Vagina (tissue), 2 donors: Measurements from ENCODE around the gene RAB20. TPM values are rescaled to one million over a fixed set of nuclear protein-coding genes. Genes with fewer than 3 reads are reported as not detected.
A peak's percentile ranks its signal among the peaks of the same experiment; 100 is the strongest.
"Not testable (repeated sequence)": the region's sequence is repeated elsewhere in the genome, so short reads cannot be mapped to it uniquely, and the experiment has no call there.

Experiments
- DNase-seq, 2 donors: peaks; one replicate each; pipeline ENCODE4 v3.0.0-alpha.2; 2017; ENCODE audit errors: extremely low spot score in 2 of 2
- H3K27ac ChIP-seq: fragments of 200-600 bp; sonication (generic); one replicate; pipeline ENCODE4 v1.5.1; 2019
- H3K27me3 ChIP-seq: fragments of 200-600 bp; sonication (generic); one replicate; pipeline ENCODE4 v1.5.1; 2019
- H3K36me3 ChIP-seq, 2 donors: fragments of 200-600 bp; sonication (generic); one replicate each; pipeline ENCODE4 v1.5.1; 2017 to 2019
- H3K4me1 ChIP-seq: fragments of 200-600 bp; sonication (generic); one replicate; pipeline ENCODE4 v1.5.1; 2019
- H3K4me3 ChIP-seq, 2 donors: fragments of 200-600 bp; sonication (generic); 1 replicate in 1 of 2; 2 replicates in 1 of 2; pipeline ENCODE4 v1.5.1; 2016 to 2019
- H3K9me3 ChIP-seq: fragments of 200-600 bp; sonication (generic); one replicate; pipeline ENCODE4 v1.5.1; 2019
- POLR2A ChIP-seq, 2 donors: fragments of 450-650 bp; IDR thresholded peaks; one replicate each; pipeline ENCODE4 v1.6.1; 2017; ENCODE audit warnings: antibody characterized with exemption in 2 of 2, mild to moderate bottlenecking in 2 of 2, moderate library complexity in 2 of 2
- POLR2AphosphoS5 ChIP-seq, 2 donors: sonication (generic); formaldehyde crosslinking; IDR thresholded peaks; one replicate each; pipeline ENCODE4 v1.9.0; 2017; ENCODE audit warnings: antibody characterized with exemption in 2 of 2, mild to moderate bottlenecking in 2 of 2, low read depth in 1 of 2; ENCODE audit not compliant: insufficient read depth in 1 of 2
- intact Hi-C: fragments of 100-400 bp; cut with DNase I; formaldehyde crosslinking; loops from one replicate; pipeline ENCODE4 v1.15.1; 2023
- total RNA-seq: library from RNA; depleted of rRNA; stranded (reverse); fragments of >200 nt; gene quantifications from one replicate; pipeline ENCODE4 v1.2.3, GENCODE V29; 2016
- TF ChIP-seq, protein P1 (sequence below), 3 experiments: fragments of 450-650 bp in 2 of 3; fragments of 200-600 bp in 1 of 3; sonication (generic) in 1 of 3; IDR thresholded peaks; one replicate each; pipeline ENCODE4 v1.5.1; 2017 to 2019; ENCODE audit warnings: antibody characterized with exemption in 3 of 3, mild to moderate bottlenecking in 2 of 3, moderate library complexity in 2 of 3

The RAB20 gene, protein sequence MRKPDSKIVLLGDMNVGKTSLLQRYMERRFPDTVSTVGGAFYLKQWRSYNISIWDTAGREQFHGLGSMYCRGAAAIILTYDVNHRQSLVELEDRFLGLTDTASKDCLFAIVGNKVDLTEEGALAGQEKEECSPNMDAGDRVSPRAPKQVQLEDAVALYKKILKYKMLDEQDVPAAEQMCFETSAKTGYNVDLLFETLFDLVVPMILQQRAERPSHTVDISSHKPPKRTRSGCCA
- total RNA-seq: 15.2 TPM

DNA sequence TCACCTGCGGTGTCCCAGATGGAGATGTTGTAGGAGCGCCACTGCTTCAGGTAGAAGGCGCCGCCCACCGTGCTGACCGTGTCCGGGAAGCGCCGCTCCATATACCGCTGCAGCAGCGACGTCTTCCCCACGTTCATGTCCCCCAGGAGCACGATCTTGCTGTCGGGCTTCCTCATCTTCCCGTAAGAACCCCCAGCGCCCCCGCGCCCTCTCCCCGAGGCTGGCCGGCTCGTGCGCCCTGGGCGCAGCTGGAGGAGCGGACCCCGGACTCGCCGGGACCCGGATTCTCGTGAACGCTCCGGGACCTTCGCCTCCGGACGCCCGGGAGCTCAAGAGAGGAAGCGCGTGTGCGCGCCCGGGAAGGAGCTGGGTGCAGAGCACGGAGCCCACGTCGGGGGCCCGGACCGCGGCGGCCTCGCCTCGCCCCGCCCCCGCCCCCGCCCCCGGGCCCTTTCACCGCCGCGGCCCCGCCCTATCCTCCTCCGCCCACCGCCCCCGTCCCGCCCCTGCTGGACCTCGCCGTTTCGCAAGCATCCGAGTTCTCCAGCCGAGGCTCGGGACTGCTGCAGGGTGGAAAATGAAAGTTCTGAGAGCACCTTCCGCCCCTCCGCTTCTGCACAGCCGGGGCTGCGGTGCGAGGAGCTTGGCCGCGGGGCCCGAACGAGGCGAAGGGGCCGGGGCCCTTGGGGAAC lies at the start of gene RAB20:
Gene RAB20 (minus strand): TSS at position 379 of the 692 bp plus-strand sequence. CDS start 203 bp downstream, at position 176.
- Histone ChIP-seq H3K27me3 (no peaks in the 10 kb centered on the region), H3K4me3 (peak within 1 kb of the TSS; percentile 76 to 97), H3K4me1 (peaks cover 31% of the 10 kb centered on the region), H3K36me3 (no peaks in the 10 kb centered on the region), H3K9me3 (no peaks in the 10 kb centered on the region), H3K27ac (peak within 1 kb of the TSS; percentile 90)
- TF ChIP-seq, protein P1, sequence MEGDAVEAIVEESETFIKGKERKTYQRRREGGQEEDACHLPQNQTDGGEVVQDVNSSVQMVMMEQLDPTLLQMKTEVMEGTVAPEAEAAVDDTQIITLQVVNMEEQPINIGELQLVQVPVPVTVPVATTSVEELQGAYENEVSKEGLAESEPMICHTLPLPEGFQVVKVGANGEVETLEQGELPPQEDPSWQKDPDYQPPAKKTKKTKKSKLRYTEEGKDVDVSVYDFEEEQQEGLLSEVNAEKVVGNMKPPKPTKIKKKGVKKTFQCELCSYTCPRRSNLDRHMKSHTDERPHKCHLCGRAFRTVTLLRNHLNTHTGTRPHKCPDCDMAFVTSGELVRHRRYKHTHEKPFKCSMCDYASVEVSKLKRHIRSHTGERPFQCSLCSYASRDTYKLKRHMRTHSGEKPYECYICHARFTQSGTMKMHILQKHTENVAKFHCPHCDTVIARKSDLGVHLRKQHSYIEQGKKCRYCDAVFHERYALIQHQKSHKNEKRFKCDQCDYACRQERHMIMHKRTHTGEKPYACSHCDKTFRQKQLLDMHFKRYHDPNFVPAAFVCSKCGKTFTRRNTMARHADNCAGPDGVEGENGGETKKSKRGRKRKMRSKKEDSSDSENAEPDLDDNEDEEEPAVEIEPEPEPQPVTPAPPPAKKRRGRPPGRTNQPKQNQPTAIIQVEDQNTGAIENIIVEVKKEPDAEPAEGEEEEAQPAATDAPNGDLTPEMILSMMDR (IDR thresholded peaks at IDR 0.05): no peak
- TF ChIP-seq POLR2A (IDR thresholded peaks at IDR 0.05) (peak in 1 of 2 donors; percentile 55), POLR2AphosphoS5 (IDR thresholded peaks at IDR 0.05; ENCODE audit: insufficient read depth in 1 of 2, low read depth in 1 of 2) (peak in 1 of 2 donors; percentile 86)
- no peak for DNase-seq
- intact Hi-C loops: no loop called here

DNA sequence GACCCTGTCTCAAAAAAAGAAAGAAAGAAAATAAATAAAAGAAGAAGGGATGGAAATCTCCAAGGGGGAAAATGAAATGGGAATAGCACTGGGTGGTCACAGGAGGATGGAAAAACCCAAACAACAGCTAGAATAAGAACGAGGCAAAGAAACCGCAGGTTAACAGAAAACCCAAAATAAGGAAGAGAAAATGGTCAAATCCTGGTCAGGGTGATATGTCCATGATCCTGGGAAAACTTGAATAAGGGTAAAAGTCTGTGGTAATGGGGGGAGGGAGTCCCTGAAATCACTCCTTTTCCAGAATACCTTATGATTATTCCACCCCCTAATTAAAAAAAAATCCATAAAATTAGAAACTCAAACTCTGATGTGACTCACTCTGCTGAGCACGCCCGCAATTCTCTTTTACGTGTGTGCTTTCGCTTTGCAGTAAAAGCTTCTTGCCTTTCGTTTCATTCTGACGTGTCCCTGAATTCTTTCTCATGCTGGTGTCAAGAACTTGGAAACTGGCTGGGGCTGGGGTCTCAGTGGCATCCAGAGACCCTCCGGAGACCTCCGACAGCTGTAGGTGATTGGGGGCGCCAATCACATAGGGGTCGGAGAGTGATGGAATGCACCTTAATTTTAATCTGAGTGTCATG lies 49.6 kb upstream of the RAB20 start:
- H3K36me3 ChIP-seq: no peaks in the 10 kb centered on the region
- H3K4me1 ChIP-seq: peaks cover 9% of the 10 kb centered on the region
- H3K27me3 ChIP-seq: no peaks in the 10 kb centered on the region
- DNase-seq: no peak
- H3K4me3 ChIP-seq: peak overlapping the region in 1 of 2 donors; percentile 22
- no peaks in the 10 kb centered on the region for H3K9me3 ChIP-seq
- H3K27ac ChIP-seq: no peak overlapping the region
- intact Hi-C loops: no loop called here
- no peak for TF ChIP-seq POLR2A (IDR thresholded peaks at IDR 0.05)
- TF ChIP-seq POLR2AphosphoS5 (IDR thresholded peaks at IDR 0.05; ENCODE audit: insufficient read depth in 1 of 2, low read depth in 1 of 2): peak in 1 of 2 donors; percentile 24

DNA sequence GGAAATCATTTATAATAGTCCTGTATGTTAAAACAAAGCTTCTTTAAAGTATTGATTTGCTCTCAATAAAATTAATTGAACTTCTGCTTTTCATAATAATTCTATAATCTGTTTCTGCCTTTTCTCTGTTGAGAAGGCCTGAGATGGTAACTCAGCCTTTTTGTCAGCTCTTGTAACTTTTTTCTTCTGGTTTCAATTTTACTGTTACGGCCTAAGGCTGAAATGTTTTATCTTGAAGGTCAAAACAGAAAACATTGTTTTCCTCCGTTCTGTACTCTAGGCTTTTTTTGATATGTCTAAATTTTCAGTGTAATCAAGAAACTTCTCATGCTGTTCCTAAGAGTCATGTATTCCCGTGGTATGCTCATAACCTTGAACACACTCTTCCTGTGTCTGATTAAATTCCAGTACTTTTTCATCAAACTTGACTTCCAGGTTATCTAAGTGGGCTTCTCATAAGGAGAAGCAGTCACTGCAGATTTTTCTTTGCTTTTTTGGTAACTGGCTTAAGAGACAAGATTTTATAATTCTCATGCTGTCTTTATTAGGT lies 46.2 kb upstream of the RAB20 start:
- intact Hi-C loops: no loop called here
- Histone ChIP-seq H3K36me3 (no peaks in the 10 kb centered on the region), H3K4me1 (peaks cover 9% of the 10 kb centered on the region), H3K27me3 (no peaks in the 10 kb centered on the region), H3K27ac (no peak overlapping the region), H3K4me3 (no peak overlapping the region), H3K9me3 (no peaks in the 10 kb centered on the region)
- TF ChIP-seq, protein P1 (IDR thresholded peaks at IDR 0.05): no peak
- TF ChIP-seq POLR2AphosphoS5 (IDR thresholded peaks at IDR 0.05; ENCODE audit: insufficient read depth in 1 of 2, low read depth in 1 of 2) (no peak), POLR2A (IDR thresholded peaks at IDR 0.05) (no peak)
- DNase-seq: no peak

DNA sequence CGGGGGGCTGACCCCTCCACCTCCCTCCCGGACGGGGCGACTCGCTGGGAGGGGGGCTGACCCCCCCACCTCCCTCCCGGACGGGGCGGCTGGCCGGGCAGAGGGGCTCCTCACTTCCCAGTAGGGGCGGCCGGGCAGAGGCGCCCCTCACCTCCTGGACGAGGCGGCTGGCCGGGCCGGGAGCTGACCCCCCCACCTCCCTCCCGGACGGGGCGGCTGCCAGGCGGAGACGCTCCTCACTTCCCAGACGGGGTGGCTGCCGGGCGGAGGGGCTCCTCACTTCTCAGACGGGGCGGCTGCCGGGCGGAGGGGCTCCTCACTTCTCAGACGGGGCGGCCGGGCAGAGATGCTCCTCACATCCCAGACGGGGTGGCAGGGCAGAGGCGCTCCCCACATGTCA lies 44.8 kb upstream of the RAB20 start:
- H3K36me3 ChIP-seq, intact Hi-C loops, H3K27me3 ChIP-seq, DNase-seq, H3K27ac ChIP-seq, H3K9me3 ChIP-seq, H3K4me3 ChIP-seq, H3K4me1 ChIP-seq: not testable (repeated sequence)

DNA sequence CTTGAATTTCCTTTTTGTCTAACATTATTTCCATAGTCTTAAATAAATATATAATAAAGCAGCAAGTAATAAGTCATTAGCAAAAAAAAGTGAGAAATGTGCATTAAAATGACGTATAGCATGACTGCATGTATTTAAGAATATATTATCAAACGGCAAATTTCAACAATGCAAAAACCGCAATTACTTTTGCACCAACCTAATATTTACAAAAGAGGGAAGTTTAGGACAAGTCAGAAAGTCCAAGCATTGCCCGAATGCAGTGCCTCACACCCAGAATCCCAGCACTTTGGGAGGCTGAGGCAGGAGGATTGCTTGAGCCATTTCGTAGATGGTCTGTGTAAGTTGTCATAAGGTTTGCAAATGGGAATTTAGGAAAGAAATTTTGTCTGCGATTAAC lies 43.6 kb upstream of the RAB20 start:
- Histone ChIP-seq H3K36me3 (no peaks in the 10 kb centered on the region), H3K9me3 (no peaks in the 10 kb centered on the region), H3K27ac (no peak overlapping the region), H3K4me1 (peaks cover under 1% of the 10 kb centered on the region), H3K27me3 (no peaks in the 10 kb centered on the region), H3K4me3 (no peak overlapping the region)
- no peak for DNase-seq
- TF ChIP-seq POLR2A (IDR thresholded peaks at IDR 0.05): no peak
- no peak for TF ChIP-seq POLR2AphosphoS5 (IDR thresholded peaks at IDR 0.05; ENCODE audit: insufficient read depth in 1 of 2, low read depth in 1 of 2)
- TF ChIP-seq, protein P1 (IDR thresholded peaks at IDR 0.05): no peak
- intact Hi-C loops: no loop called here
